T-helper 17 cell (primary cell): Measurements from ENCODE around the gene BEND6. TPM values are rescaled to one million over a fixed set of nuclear protein-coding genes. Genes with fewer than 3 reads are reported as not detected.
"Not testable (repeated sequence)": the region's sequence is repeated elsewhere in the genome, so short reads cannot be mapped to it uniquely, and the experiment has no call there.

ENCODE experiments used
- ATAC-seq: fragments of 150-1000 bp; cut with Tn5 transposase; 2 replicates; pipeline ENCODE4 v1.10.0; 2021; ENCODE audit warnings: mild to moderate bottlenecking, moderate library complexity
- DNase-seq, 3 donors: peaks; one replicate each; pipeline versions ENCODE4 v3.0.0 to v3.0.0-alpha.2; 2020 to 2021
- H3K9me3 ChIP-seq: one replicate; pipeline ENCODE4 v1.7.0; 2013; ENCODE audit warnings: low read length, mild to moderate bottlenecking; ENCODE audit not compliant: control insufficient read depth, poor library complexity, severe bottlenecking
- H3K27ac Mint-ChIP-seq: one replicate; pipeline ENCODE4 v1.8.0; 2022; ENCODE audit warnings: mild to moderate bottlenecking, moderate library complexity, mixed read lengths
- H3K27me3 Mint-ChIP-seq: one replicate; pipeline ENCODE4 v1.8.0; 2022; ENCODE audit warnings: mixed read lengths
- H3K36me3 Mint-ChIP-seq: one replicate; pipeline ENCODE4 v1.8.0; 2022; ENCODE audit warnings: low read depth, mixed read lengths
- H3K4me1 Mint-ChIP-seq: one replicate; pipeline ENCODE4 v1.8.0; 2022; ENCODE audit warnings: mild to moderate bottlenecking, mixed read lengths
- H3K4me3 Mint-ChIP-seq: one replicate; pipeline ENCODE4 v1.8.0; 2022; ENCODE audit warnings: mild to moderate bottlenecking, moderate library complexity, mixed read lengths
- total RNA-seq, 4 donors: library from RNA in 2 of 4; stranded (reverse) in 2 of 4; gene quantifications; one replicate each; pipeline ENCODE4 v1.2.3 and lab custom pipeline; 2022 to 2026

The BEND6 gene
- total RNA-seq, 2 donors from 2014 or later = not detected

GRCh38 chr6:56999748-57000147 lies 44.8 kb downstream of the BEND6 start:
- not testable (repeated sequence) for H3K36me3 Mint-ChIP-seq, H3K4me1 Mint-ChIP-seq, H3K4me3 Mint-ChIP-seq, H3K27ac Mint-ChIP-seq, ATAC-seq, H3K9me3 ChIP-seq, DNase-seq
- peaks cover 47% of the 10 kb centered on the region for H3K27me3 Mint-ChIP-seq

GRCh38 chr6:57002197-57002596 lies 47.3 kb downstream of the BEND6 start:
- H3K4me1 Mint-ChIP-seq = no peaks in the 10 kb centered on the region
- H3K27me3 Mint-ChIP-seq = peaks cover 36% of the 10 kb centered on the region
- H3K27ac Mint-ChIP-seq = no peak overlapping the region
- peaks cover 8% of the 10 kb centered on the region for H3K36me3 Mint-ChIP-seq
- DNase-seq = no peak
- no peak for ATAC-seq
- H3K4me3 Mint-ChIP-seq = no peak overlapping the region
- no peaks in the 10 kb centered on the region for H3K9me3 ChIP-seq

- Mint-ChIP-seq H3K36me3 (peaks cover 5% of the 10 kb centered on the region), H3K4me3 (no peak overlapping the region), H3K4me1 (no peaks in the 10 kb centered on the region), H3K27ac (no peak overlapping the region), H3K27me3 (peaks cover 46% of the 10 kb centered on the region)
- ATAC-seq (no peak), DNase-seq (no peak)
- H3K9me3 ChIP-seq = no peaks in the 10 kb centered on the region
Measured at GRCh38 chr6:57004292-57004691, 49.4 kb downstream of the BEND6 start.

DNA sequence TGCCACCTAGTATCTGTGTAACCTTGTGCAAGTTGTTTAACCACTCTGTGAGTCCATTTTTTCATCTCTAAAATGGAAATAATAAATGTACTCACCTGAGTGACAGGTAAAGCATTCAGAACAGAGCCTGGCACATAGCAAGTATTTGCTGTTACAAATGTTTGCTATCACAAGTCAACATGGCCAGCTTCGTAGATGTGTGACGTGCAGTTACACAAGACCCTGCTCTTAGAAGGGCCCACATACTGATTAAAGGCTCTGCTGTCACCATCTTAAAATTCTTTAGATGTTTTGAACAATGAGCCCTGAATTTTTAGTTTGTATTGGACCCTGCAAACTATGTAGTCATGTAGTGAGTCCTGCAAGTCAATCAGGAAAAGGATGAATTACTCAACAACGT lies 51.2 kb downstream of the BEND6 start:
- H3K36me3 Mint-ChIP-seq = peaks cover 5% of the 10 kb centered on the region
- H3K9me3 ChIP-seq = no peaks in the 10 kb centered on the region
- H3K27ac Mint-ChIP-seq = no peak overlapping the region
- H3K27me3 Mint-ChIP-seq = peaks cover 44% of the 10 kb centered on the region
- DNase-seq = no peak
- no peaks in the 10 kb centered on the region for H3K4me1 Mint-ChIP-seq
- no peak overlapping the region for H3K4me3 Mint-ChIP-seq
- no peak for ATAC-seq

DNA sequence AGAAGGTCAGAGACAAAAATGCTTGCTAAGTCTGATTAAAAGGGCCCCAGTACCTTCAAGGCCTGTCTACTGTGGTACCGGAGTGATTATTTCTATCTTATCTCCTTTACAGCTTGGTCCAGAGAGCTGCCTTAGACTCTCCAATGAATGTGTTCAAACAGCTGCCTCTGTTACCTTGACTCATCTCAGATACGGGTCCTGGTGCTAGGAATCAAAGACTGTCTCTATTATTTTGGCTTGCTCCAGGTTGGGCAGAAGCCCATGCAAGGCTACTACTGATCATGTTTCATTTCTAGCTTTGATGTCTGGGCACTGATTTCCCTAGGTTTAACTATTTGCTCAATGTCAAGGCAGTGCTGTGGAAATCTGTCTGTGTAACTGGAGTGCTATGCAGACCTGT lies 53.2 kb downstream of the BEND6 start:
- ATAC-seq, H3K27ac Mint-ChIP-seq: not testable (repeated sequence)

DNA sequence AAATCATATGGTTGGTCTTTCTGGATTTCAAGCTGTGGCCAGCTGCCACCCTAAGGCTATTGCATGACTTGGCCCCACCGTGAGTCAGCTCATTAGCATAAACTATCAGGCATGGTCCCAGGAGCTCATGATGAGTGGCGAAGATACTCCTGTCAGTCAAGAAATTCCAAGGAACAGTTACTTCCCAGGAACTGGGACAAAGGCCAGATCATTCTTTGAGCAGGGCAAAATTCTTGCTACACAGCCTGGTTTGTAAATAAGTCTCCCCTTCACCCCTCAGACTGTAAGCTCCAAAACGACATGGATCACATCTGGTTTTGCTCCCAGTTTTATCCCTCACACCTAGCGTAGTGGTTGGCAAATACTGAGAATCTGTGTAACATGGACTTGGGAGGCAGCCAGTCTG lies 58.6 kb downstream of the BEND6 start:
- Mint-ChIP-seq H3K27me3 (peaks cover 11% of the 10 kb centered on the region), H3K36me3 (no peaks in the 10 kb centered on the region), H3K27ac (no peak overlapping the region)

More for the DNA sequence above, 53.2 kb downstream of the BEND6 start:
- H3K9me3 ChIP-seq, DNase-seq, H3K4me1 Mint-ChIP-seq, H3K36me3 Mint-ChIP-seq, H3K4me3 Mint-ChIP-seq: not testable (repeated sequence)
- peaks cover 25% of the 10 kb centered on the region for H3K27me3 Mint-ChIP-seq

DNA sequence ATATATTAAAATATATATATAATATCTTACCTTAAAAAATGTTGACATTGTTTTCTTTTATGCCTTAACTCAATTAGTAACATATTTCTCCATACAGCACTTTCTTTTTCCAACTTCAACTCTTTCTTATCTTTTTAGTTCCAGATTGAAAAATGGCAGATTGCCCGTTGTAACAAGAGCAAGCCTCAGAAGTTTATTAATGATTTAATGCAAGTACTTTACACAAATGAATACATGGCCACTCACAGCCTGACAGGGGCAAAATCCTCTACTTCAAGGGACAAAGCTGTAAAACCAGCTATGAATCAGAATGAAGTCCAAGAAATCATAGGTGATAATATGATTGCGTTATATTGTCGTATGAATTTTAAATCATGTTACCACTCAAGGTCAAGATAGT lies 62.2 kb downstream of the BEND6 start:
- no peak overlapping the region for H3K27ac Mint-ChIP-seq
- ATAC-seq = no peak
- peaks cover 12% of the 10 kb centered on the region for H3K27me3 Mint-ChIP-seq
- no peaks in the 10 kb centered on the region for H3K36me3 Mint-ChIP-seq
- peaks cover 5% of the 10 kb centered on the region for H3K4me1 Mint-ChIP-seq
- no peaks in the 10 kb centered on the region for H3K9me3 ChIP-seq
- no peak for DNase-seq
- H3K4me3 Mint-ChIP-seq = no peak overlapping the region

More for the DNA sequence above, 58.6 kb downstream of the BEND6 start:
- H3K9me3 ChIP-seq = no peaks in the 10 kb centered on the region
- DNase-seq (no peak), ATAC-seq (no peak)
- H3K4me3 Mint-ChIP-seq = no peak overlapping the region
- H3K4me1 Mint-ChIP-seq = no peaks in the 10 kb centered on the region

GRCh38 chr6:57017841-57018240 lies 62.9 kb downstream of the BEND6 start:
- Mint-ChIP-seq H3K27me3 (peaks cover 12% of the 10 kb centered on the region), H3K4me1 (peaks cover 5% of the 10 kb centered on the region), H3K4me3 (no peak overlapping the region), H3K27ac (no peak overlapping the region), H3K36me3 (no peaks in the 10 kb centered on the region)
- no peak for ATAC-seq
- no peaks in the 10 kb centered on the region for H3K9me3 ChIP-seq
- no peak for DNase-seq

DNA sequence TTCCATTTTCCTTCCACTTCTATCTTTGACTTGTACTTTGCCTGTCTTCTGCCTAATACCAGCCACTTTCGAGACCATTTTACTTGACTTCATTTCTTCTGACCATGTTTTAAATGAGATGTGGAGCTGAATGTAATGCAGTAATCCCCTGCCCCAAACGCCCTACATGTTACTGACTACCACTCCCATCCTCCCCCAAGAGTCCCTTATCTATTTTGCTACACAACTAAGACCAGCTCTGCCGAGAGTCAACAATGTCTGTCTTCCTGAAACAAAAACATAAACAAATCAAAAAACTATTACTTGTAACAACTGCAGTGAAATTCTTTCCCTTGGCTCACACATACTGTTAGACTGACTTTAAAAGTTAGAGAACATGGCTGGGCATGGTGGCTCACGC lies 64.5 kb downstream of the BEND6 start:
- no peak for DNase-seq
- peaks cover 5% of the 10 kb centered on the region for H3K4me1 Mint-ChIP-seq
- no peaks in the 10 kb centered on the region for H3K36me3 Mint-ChIP-seq
- no peak for ATAC-seq
- peak overlapping the region; percentile 52 for H3K4me3 Mint-ChIP-seq
- peaks cover 12% of the 10 kb centered on the region for H3K27me3 Mint-ChIP-seq
- no peaks in the 10 kb centered on the region for H3K9me3 ChIP-seq
- no peak overlapping the region for H3K27ac Mint-ChIP-seq

DNA sequence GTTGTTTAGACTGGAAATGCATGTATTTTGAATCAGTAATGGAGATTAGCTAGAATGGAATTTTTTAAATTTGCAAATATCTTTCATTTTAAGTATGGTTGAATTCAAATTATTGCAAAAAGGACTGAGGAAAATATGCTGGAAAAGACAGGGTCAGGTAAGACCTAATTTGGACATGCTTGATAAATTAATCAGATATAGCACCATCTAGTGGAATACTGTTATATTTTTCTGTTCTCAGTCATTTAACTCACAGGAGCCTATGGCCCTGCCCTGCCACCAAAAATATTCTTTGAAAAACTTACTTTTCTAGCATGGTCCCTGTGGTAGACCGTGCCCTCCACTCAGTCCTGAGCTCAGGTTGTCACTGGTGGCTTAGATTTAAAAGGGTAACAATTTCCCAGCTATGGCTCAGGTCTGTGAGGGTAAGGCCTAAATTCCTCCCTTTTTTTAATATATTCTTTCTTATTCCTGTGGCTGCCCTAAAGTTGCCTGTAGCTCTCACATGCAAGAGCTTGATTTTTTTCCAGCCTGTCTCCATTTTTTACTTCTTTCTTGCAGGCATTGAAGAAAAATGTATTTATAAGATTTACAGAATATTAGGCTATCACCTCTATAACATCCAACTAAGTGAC lies 66.3 kb downstream of the BEND6 start:
- H3K27ac Mint-ChIP-seq = no peak overlapping the region

DNA sequence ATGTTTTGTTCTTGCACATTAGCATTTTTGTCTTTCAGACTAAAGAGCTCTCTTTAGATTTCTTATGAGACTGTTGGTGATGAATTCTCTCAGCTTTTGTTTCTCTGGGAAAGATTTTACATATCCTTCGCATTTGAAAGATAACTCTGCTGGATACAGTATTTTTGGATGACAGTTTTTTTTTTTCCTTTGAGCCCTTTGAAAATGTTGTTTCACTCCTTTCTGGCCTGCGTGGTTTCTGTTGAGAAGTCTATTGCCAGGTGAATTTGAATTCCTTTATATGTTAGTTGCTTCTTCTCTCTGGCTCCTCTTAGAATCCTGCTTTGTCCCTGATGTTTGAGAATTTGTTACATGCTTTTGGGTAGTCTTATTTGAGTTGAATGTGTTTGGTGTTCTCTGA lies 69.4 kb downstream of the BEND6 start:
- H3K27me3 Mint-ChIP-seq = peaks cover 17% of the 10 kb centered on the region
- no peak overlapping the region for H3K4me3 Mint-ChIP-seq
- DNase-seq = no peak
- no peak overlapping the region for H3K27ac Mint-ChIP-seq
- peaks cover 4% of the 10 kb centered on the region for H3K4me1 Mint-ChIP-seq
- ATAC-seq = no peak
- peaks cover 3% of the 10 kb centered on the region for H3K9me3 ChIP-seq
- H3K36me3 Mint-ChIP-seq = no peaks in the 10 kb centered on the region

More for the DNA sequence above, 66.3 kb downstream of the BEND6 start:
- peaks cover 3% of the 10 kb centered on the region for H3K9me3 ChIP-seq
- H3K36me3 Mint-ChIP-seq = no peaks in the 10 kb centered on the region
- no peak for DNase-seq
- H3K4me1 Mint-ChIP-seq = peaks cover 5% of the 10 kb centered on the region
- no peak overlapping the region for H3K4me3 Mint-ChIP-seq
- peaks cover 12% of the 10 kb centered on the region for H3K27me3 Mint-ChIP-seq
- ATAC-seq = peak; percentile 69

- H3K4me1 Mint-ChIP-seq = no peaks in the 10 kb centered on the region
- H3K27ac Mint-ChIP-seq = no peak overlapping the region
- DNase-seq (no peak), ATAC-seq (no peak)
- H3K9me3 ChIP-seq = peaks cover 3% of the 10 kb centered on the region
- H3K4me3 Mint-ChIP-seq = no peak overlapping the region
- H3K27me3 Mint-ChIP-seq = peaks cover 17% of the 10 kb centered on the region
- no peaks in the 10 kb centered on the region for H3K36me3 Mint-ChIP-seq
Measured at GRCh38 chr6:57024775-57025174, 69.9 kb downstream of the BEND6 start.

DNA sequence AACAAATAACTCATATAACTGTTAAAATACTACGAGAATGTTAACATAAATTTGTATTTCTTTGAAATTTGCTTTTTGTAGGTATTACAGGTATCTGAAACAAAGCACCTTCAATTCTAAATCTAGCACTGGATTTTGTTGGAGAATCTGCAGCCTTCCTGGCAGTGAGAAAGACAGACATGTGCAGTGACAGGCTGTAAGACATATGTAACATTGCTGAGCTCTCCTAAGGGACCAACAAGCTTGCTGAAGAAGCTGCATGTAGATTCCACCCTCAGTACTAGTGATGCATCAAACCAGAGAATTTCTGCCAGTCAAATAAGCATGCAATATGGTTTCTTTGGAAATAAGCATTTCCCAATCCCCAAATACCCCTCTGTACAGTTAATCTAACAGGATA lies 71.1 kb downstream of the BEND6 start:
- H3K27ac Mint-ChIP-seq = no peak overlapping the region

DNA sequence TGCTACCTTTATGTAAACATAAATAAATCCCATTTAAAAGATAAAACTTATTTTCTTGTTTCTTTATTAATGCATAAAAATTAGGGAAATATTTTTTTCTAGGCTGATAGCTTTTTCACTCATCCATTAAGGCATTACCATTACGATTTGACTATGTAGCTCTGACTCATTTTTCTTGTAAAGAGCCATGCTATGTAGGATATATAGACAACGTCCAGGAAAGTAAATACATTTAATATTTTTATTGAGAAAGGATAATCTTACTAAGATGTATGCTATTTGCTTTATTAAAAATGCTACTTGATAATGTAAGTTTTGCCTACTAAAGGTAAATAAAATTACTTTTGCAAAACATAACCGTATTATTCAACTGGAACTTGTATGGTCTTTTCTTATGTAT lies 72.4 kb downstream of the BEND6 start:
- ATAC-seq (no peak), DNase-seq (no peak)
- H3K4me3 Mint-ChIP-seq = no peak overlapping the region
- peaks cover 25% of the 10 kb centered on the region for H3K27me3 Mint-ChIP-seq
- H3K27ac Mint-ChIP-seq = no peak overlapping the region
- H3K36me3 Mint-ChIP-seq = no peaks in the 10 kb centered on the region
- H3K9me3 ChIP-seq = peaks cover 3% of the 10 kb centered on the region
- H3K4me1 Mint-ChIP-seq = no peaks in the 10 kb centered on the region

More for the DNA sequence above, 71.1 kb downstream of the BEND6 start:
- Mint-ChIP-seq H3K36me3 (no peaks in the 10 kb centered on the region), H3K4me3 (no peak overlapping the region), H3K27me3 (peaks cover 17% of the 10 kb centered on the region), H3K4me1 (no peaks in the 10 kb centered on the region)
- DNase-seq (no peak), ATAC-seq (no peak)
- peaks cover 3% of the 10 kb centered on the region for H3K9me3 ChIP-seq
